A549 (cell line): ENCODE data around the gene ATP9B.

ENCODE experiments used
- CEBPB ChIP-seq, 2 experiments: fragments of >200 bp in 1 of 2; sonication (Bioruptor Twin) in 1 of 2; formaldehyde crosslinking in 1 of 2; IDR thresholded peaks; 2 replicates each; pipeline ENCODE4 v1.6.1; 2012 to 2016
- EP300 ChIP-seq, 2 experiments: fragments of >200 bp; sonication (Bioruptor Twin); formaldehyde crosslinking; IDR thresholded peaks; 2 replicates in 1 of 2; 3 replicates in 1 of 2; pipeline ENCODE4 v1.6.1; 2016 to 2017
- ESRRA ChIP-seq: fragments of 150-350 bp; IDR thresholded peaks from 2 replicates; pipeline ENCODE4 v1.6.1; 2014; ENCODE audit warnings: mild to moderate bottlenecking, low read length, borderline replicate concordance
- FOSL2 ChIP-seq, 2 experiments: fragments of 450-650 bp in 1 of 2; fragments of >200 bp in 1 of 2; sonication (Bioruptor Twin) in 1 of 2; formaldehyde crosslinking; IDR thresholded peaks; 2 replicates each; pipeline versions ENCODE4 v1.5.0 to v1.6.1; 2016 to 2020; ENCODE audit warnings: mild to moderate bottlenecking in 1 of 2, moderate library complexity in 1 of 2
- POLR2AphosphoS2 ChIP-seq: conservative IDR thresholded peaks from 2 replicates; pipeline ENCODE4 v1.6.1; 2012; ENCODE audit warnings: low read length, improper control_type of control experiment, inconsistent platforms
- RFX5 ChIP-seq: fragments of 450-650 bp; IDR thresholded peaks from 2 replicates; pipeline ENCODE4 v1.7.1; 2014; ENCODE audit warnings: antibody characterized with exemption, mild to moderate bottlenecking, moderate library complexity
- ZNF302 ChIP-seq: fragments of 250-450 bp; sonication (Bioruptor Pico); IDR thresholded peaks from 2 replicates; pipeline ENCODE4 v1.9.0; 2021; ENCODE audit warnings: inconsistent platforms, mild to moderate bottlenecking, moderate library complexity
- TF ChIP-seq, protein P1 (sequence below): fragments of >200 bp; sonication (Bioruptor Twin); formaldehyde crosslinking; IDR thresholded peaks from 3 replicates; pipeline ENCODE4 v1.5.1; 2016
- TF ChIP-seq, protein P2 (sequence below): IDR thresholded peaks from 2 replicates; pipeline ENCODE4 v1.6.1; 2012; ENCODE audit warnings: low read depth, borderline replicate concordance

DNA sequence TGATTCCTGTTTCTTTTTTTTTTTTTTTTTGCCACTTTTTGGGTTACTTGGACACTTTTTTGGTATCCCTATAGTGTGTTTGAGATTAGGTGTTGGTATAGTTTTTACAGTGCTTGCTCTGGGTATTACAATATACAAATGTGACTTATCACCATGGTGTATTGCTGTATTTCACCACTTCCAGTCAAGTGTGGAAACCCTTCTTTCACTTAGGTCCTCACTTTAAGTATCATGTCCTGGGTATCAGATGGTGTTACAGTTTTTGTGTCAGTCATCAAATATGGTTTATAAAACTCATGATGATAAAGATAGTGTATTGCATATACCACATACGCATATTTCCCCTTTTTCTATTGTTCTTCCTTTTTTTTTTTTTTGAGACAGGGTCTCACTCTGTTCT lies 1.8 kb downstream of the ATP9B start:
- TF ChIP-seq CEBPB (IDR thresholded peaks at IDR 0.05) (no peak), EP300 (IDR thresholded peaks at IDR 0.05) (no peak), RFX5 (no peak), ESRRA (no peak), ZNF302 (no peak), FOSL2 (IDR thresholded peaks at IDR 0.05) (no peak), FOSL2 (CRISPR knock-in tag; IDR thresholded peaks at IDR 0.05) (no peak), POLR2AphosphoS2 (no peak)
- TF ChIP-seq, protein P1, sequence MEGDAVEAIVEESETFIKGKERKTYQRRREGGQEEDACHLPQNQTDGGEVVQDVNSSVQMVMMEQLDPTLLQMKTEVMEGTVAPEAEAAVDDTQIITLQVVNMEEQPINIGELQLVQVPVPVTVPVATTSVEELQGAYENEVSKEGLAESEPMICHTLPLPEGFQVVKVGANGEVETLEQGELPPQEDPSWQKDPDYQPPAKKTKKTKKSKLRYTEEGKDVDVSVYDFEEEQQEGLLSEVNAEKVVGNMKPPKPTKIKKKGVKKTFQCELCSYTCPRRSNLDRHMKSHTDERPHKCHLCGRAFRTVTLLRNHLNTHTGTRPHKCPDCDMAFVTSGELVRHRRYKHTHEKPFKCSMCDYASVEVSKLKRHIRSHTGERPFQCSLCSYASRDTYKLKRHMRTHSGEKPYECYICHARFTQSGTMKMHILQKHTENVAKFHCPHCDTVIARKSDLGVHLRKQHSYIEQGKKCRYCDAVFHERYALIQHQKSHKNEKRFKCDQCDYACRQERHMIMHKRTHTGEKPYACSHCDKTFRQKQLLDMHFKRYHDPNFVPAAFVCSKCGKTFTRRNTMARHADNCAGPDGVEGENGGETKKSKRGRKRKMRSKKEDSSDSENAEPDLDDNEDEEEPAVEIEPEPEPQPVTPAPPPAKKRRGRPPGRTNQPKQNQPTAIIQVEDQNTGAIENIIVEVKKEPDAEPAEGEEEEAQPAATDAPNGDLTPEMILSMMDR, result no peak
- TF ChIP-seq, protein P2, sequence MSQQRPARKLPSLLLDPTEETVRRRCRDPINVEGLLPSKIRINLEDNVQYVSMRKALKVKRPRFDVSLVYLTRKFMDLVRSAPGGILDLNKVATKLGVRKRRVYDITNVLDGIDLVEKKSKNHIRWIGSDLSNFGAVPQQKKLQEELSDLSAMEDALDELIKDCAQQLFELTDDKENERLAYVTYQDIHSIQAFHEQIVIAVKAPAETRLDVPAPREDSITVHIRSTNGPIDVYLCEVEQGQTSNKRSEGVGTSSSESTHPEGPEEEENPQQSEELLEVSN, result no peak
